Thyroid gland (tissue), 4 donors: ENCODE data around the gene ZNRF1. TPM values are rescaled to one million over a fixed set of nuclear protein-coding genes. Genes with fewer than 3 reads are reported as not detected.
A peak's percentile ranks its signal among the peaks of the same experiment; 100 is the strongest.

Experiments used
- DNase-seq, 2 donors: peaks; one replicate each; pipeline ENCODE4 v3.0.0-alpha.2; 2019
- H3K27ac ChIP-seq, 3 donors: fragments of 200-600 bp; sonication (generic); 1 replicate in 2 of 3; 2 replicates in 1 of 3; pipeline ENCODE4 v1.5.1; 2016 to 2019; ENCODE audit warnings: mild to moderate bottlenecking in 1 of 3, moderate library complexity in 1 of 3
- H3K27me3 ChIP-seq: fragments of 200-600 bp; sonication (generic); one replicate; pipeline ENCODE4 v1.5.1; 2019
- H3K36me3 ChIP-seq, 2 donors: fragments of 200-600 bp; sonication (generic); one replicate each; pipeline ENCODE4 v1.5.1; 2016 to 2019
- H3K4me1 ChIP-seq, 2 donors: fragments of 200-600 bp; sonication (generic); one replicate each; pipeline ENCODE4 v1.5.1; 2017 to 2019
- H3K4me3 ChIP-seq, 3 donors: fragments of 200-600 bp; sonication (generic); replicated peaks in 1 of 3; 1 replicate in 2 of 3; 2 replicates in 1 of 3; pipeline ENCODE4 v1.5.1; 2016; ENCODE audit warnings: mild to moderate bottlenecking in 1 of 3
- H3K9me3 ChIP-seq: fragments of 200-600 bp; sonication (generic); one replicate; pipeline ENCODE4 v1.5.1; 2017
- POLR2A ChIP-seq, 2 donors: fragments of 450-650 bp; IDR thresholded peaks; one replicate each; pipeline ENCODE4 v1.6.1; 2017; ENCODE audit warnings: antibody characterized with exemption in 2 of 2, mild to moderate bottlenecking in 2 of 2, moderate library complexity in 1 of 2
- WGBS, 2 donors: methylation state at CpG; one replicate each; pipeline ENCODE4 v1.1.5; 2017; 5-methylcytosine and 5-hydroxymethylcytosine counted together
- intact Hi-C: fragments of 100-400 bp; cut with DNase I; formaldehyde crosslinking; loops from one replicate; pipeline ENCODE4 v1.15.1; 2023
- total RNA-seq, 4 donors: library from RNA; depleted of rRNA; stranded (reverse); fragments of >200 nt; gene quantifications; one replicate each; pipeline ENCODE4 v1.2.3, GENCODE V29; 2016
- TF ChIP-seq, protein P1 (sequence below), 6 experiments: fragments of 200-600 bp in 3 of 6; fragments of 450-650 bp in 3 of 6; sonication (generic) in 3 of 6; IDR thresholded peaks; one replicate each; pipeline ENCODE4 v1.5.1; 2016 to 2019; ENCODE audit warnings: antibody characterized with exemption in 6 of 6, mild to moderate bottlenecking in 2 of 6, inconsistent platforms in 1 of 6, moderate library complexity in 1 of 6

ZNRF1 gene
- total RNA-seq, 4 donors from 2014 or later = 47.4 to 94.5 (median 57.4) TPM

DNA sequence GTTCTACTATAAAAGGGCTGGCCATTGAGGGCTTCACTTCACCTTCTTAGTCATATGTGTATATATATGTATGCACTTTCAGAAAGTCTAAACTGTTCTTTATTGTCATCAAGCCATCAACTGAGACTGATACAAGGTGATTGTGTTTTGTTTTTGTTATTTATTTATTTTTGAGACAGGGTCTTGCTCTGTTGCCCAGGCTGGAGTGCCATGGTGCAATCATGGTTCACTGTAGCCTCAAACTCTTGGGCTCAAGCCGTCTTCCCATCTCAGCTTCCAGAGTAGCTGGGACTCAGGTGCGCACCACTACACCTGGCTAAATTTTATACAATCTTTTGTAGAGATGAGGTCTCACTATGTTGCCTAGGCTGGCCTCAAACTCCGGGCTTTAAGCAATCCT is 5.6 kb downstream of the ZNRF1 start:
- intact Hi-C loops = no loop called here
- no peak for TF ChIP-seq POLR2A (IDR thresholded peaks at IDR 0.05)
- TF ChIP-seq, protein P1, sequence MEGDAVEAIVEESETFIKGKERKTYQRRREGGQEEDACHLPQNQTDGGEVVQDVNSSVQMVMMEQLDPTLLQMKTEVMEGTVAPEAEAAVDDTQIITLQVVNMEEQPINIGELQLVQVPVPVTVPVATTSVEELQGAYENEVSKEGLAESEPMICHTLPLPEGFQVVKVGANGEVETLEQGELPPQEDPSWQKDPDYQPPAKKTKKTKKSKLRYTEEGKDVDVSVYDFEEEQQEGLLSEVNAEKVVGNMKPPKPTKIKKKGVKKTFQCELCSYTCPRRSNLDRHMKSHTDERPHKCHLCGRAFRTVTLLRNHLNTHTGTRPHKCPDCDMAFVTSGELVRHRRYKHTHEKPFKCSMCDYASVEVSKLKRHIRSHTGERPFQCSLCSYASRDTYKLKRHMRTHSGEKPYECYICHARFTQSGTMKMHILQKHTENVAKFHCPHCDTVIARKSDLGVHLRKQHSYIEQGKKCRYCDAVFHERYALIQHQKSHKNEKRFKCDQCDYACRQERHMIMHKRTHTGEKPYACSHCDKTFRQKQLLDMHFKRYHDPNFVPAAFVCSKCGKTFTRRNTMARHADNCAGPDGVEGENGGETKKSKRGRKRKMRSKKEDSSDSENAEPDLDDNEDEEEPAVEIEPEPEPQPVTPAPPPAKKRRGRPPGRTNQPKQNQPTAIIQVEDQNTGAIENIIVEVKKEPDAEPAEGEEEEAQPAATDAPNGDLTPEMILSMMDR (IDR thresholded peaks at IDR 0.05) = no peak
- no peaks in the 10 kb centered on the region for H3K9me3 ChIP-seq
- peaks cover 64 to 69% of the 10 kb centered on the region in 2 donors for H3K4me1 ChIP-seq
- no peak overlapping the region for H3K4me3 ChIP-seq
- H3K36me3 ChIP-seq = no peaks in the 10 kb centered on the region
- H3K27ac ChIP-seq = peak overlapping the region in 2 of 3 donors; percentile 81 to 92
- WGBS, 2 donors = 97 to 100% methylated on average over 3 of the region's 3 CpGs
- no peaks in the 10 kb centered on the region for H3K27me3 ChIP-seq
- no peak for DNase-seq

DNA sequence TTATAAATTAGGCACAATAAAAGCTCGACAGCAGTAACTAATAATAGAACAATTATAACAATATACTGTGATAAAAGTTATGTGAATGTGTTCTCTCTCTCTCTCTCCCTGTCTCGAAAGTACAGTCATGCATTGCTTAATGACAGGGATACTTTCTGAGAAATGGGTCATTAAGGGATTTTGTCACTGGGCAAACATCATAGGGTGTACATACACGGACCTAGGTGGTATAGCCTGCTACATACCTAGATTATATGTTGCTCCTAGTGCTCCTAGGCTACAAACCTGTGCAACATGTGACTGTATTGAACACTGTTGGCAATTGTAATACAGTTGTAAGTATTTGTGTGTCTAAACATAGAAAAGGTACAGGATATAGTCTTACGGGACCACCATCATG is 6.9 kb downstream of the ZNRF1 start:
- 90 to 91% methylated on average over 4 of the region's 4 CpGs for WGBS, 2 donors
- intact Hi-C loops = no loop called here
- TF ChIP-seq, protein P1 (IDR thresholded peaks at IDR 0.05) = no peak
- TF ChIP-seq POLR2A (IDR thresholded peaks at IDR 0.05) = no peak

DNA sequence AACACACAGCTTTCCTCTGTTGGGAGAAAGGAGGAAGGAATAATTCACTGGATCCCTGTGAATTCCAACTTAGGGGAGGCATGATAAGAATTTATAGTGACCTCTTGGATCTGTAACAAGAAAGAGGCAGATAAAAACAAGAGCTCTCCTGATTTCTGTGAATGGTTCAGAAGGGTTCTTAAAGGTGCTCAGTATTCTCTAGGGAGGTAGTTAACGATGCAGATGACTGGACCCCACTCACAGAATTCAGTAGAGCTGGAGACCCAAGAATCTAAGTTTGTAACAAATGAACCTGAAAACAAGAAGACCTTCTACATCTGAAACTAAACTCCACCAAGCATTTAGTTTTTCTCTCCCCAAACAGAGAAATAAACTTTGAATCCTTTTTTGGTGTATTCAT is 8.6 kb downstream of the ZNRF1 start:
- Histone ChIP-seq H3K36me3 (no peaks in the 10 kb centered on the region), H3K27me3 (no peaks in the 10 kb centered on the region), H3K9me3 (no peaks in the 10 kb centered on the region), H3K27ac (peak overlapping the region; percentile 74 to 92 (median 81)), H3K4me1 (peaks cover 68 to 77% of the 10 kb centered on the region in 2 donors), H3K4me3 (no peak overlapping the region)
- 23 to 30% methylated on average over 1 of the region's 1 CpG for WGBS, 2 donors
- TF ChIP-seq POLR2A (IDR thresholded peaks at IDR 0.05) = no peak
- TF ChIP-seq, protein P1 (IDR thresholded peaks at IDR 0.05) = no peak
- intact Hi-C loops = no loop called here
- DNase-seq = peak in 1 of 2 donors; percentile 39

More for the DNA sequence above, 6.9 kb downstream of the ZNRF1 start:
- H3K4me1 ChIP-seq = peaks cover 68 to 77% of the 10 kb centered on the region in 2 donors
- no peak overlapping the region for H3K4me3 ChIP-seq
- no peak for DNase-seq
- H3K27me3 ChIP-seq = no peaks in the 10 kb centered on the region
- H3K36me3 ChIP-seq = no peaks in the 10 kb centered on the region
- no peaks in the 10 kb centered on the region for H3K9me3 ChIP-seq
- H3K27ac ChIP-seq = peak overlapping the region; percentile 5 to 92 (median 81)

DNA sequence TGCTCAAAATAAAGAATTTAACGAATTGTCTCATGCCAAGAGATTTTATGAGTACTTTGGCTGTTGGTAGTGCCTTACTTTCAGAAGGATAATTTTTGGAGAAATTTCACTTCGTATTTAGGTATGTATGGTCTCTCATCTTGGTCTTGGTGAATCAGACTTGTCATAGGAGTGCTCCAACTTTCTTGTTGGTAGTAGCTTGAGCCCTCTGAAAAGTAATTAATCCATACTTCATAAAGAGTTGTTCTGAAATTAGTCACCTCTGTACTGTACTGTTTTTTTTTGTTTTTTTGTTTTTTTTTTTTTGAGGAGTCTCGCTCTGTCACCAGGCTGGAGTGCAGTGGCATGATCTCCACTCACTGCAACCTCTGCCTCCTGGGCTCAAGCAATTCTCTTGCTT is 11.6 kb downstream of the ZNRF1 start:
- H3K4me1 ChIP-seq = peaks cover 63 to 74% of the 10 kb centered on the region in 2 donors
- WGBS, 2 donors = 81 to 90% methylated on average over 3 of the region's 3 CpGs

DNA sequence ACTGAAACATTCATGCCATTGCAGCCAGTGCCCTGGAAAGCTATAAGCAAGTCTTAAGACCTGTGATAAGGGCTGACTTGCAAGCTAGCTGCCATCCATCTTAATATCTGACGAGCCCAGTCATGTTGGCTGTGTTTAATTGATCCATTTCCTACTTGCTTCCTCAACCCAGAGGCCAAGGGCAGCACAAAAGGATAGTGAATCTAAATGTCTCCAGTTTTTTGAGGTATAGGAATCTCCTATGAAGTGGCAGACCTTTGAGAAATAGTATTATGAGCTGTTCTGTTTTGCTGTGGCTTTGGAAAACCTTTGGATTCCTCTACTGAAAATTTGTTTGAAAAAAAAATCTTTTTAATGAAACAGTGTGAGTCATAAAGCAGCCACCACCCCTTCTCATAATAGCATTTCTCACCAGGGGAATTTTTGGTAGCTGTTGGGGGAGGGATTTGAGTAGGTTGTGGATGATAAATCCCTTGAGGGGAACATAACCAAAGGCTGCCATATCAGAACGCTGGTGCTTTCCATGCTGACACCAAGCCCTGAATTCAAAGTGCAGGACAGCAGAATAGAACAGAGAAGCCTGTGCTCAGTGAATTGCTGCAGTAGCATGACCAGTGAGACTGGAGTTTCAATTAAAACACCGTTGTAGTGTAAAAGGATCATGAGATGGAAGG is 12.9 kb downstream of the ZNRF1 start:
- H3K27me3 ChIP-seq = no peaks in the 10 kb centered on the region
- intact Hi-C loops = no loop called here
- peaks cover 53 to 63% of the 10 kb centered on the region in 2 donors for H3K4me1 ChIP-seq
- H3K27ac ChIP-seq = peak overlapping the region; percentile 69 to 92 (median 87)
- no peak for TF ChIP-seq POLR2A (IDR thresholded peaks at IDR 0.05)
- TF ChIP-seq, protein P1 (IDR thresholded peaks at IDR 0.05) = no peak
- 43 to 47% methylated on average over 3 of the region's 3 CpGs for WGBS, 2 donors
- no peaks in the 10 kb centered on the region for H3K36me3 ChIP-seq
- no peaks in the 10 kb centered on the region for H3K9me3 ChIP-seq
- DNase-seq = no peak
- H3K4me3 ChIP-seq = no peak overlapping the region

More for the DNA sequence above, 11.6 kb downstream of the ZNRF1 start:
- no peaks in the 10 kb centered on the region for H3K9me3 ChIP-seq
- no peak for DNase-seq
- H3K4me3 ChIP-seq = no peak overlapping the region
- TF ChIP-seq, protein P1 (IDR thresholded peaks at IDR 0.05) = no peak
- no peak for TF ChIP-seq POLR2A (IDR thresholded peaks at IDR 0.05)
- intact Hi-C loops = no loop called here
- H3K36me3 ChIP-seq = no peaks in the 10 kb centered on the region
- peak overlapping the region; percentile 69 to 92 (median 87) for H3K27ac ChIP-seq
- H3K27me3 ChIP-seq = no peaks in the 10 kb centered on the region
